Measurements from ENCODE around the gene SBK2.

Gene SBK2

GRCh38 chr19:55539090-55539984, 2.4 kb upstream of the SBK2 start:
- no peak overlapping the region for H3K4me3 ChIP-seq (ENCODE audit: low read depth in 1 of 2, low read length in 2 of 2)
- no peak for ATAC-seq (ENCODE audit: insufficient read depth, low read depth)
- no peak for DNase-seq
- no peaks in the 10 kb centered on the region for H4K20me1 ChIP-seq (ENCODE audit: insufficient read depth, low read length)
- no peak overlapping the region for H3K4me2 ChIP-seq (ENCODE audit: insufficient read depth, low read length)
- no peaks in the 10 kb centered on the region for H3K4me1 ChIP-seq (ENCODE audit: insufficient read depth, low read length)
- H3K36me3 ChIP-seq (ENCODE audit: insufficient read depth, low read length) = no peaks in the 10 kb centered on the region
- no peaks in the 10 kb centered on the region for H3K27me3 ChIP-seq (ENCODE audit: insufficient read depth, low read length, poor library complexity)
- no peak overlapping the region for H3K27ac ChIP-seq (ENCODE audit: low read length)
- H3K79me2 ChIP-seq (ENCODE audit: insufficient read depth, low read length) = no peaks in the 10 kb centered on the region
- no peak for TF ChIP-seq EZH2 (IDR thresholded peaks at IDR 0.05; ENCODE audit: borderline replicate concordance, low read depth, low read length, severe bottlenecking)
- TF ChIP-seq CTCF (IDR thresholded peaks at IDR 0.05; ENCODE audit: borderline replicate concordance, extremely low read depth, low read length, poor library complexity, severe bottlenecking) = no peak
- no peaks in the 10 kb centered on the region for H3K9me3 ChIP-seq (ENCODE audit: insufficient read depth, low read length, severe bottlenecking)
- H2AFZ ChIP-seq (ENCODE audit: low read depth, low read length) = no peak overlapping the region
- H3K9ac ChIP-seq (ENCODE audit: low read depth, low read length) = no peak overlapping the region

- Histone ChIP-seq H3K27me3 (ENCODE audit: insufficient read depth, low read length, poor library complexity) (no peaks in the 10 kb centered on the region), H3K4me3 (ENCODE audit: low read depth in 1 of 2, low read length in 2 of 2) (no peak overlapping the region), H2AFZ (ENCODE audit: low read depth, low read length) (no peak overlapping the region), H3K4me1 (ENCODE audit: insufficient read depth, low read length) (no peaks in the 10 kb centered on the region), H3K79me2 (ENCODE audit: insufficient read depth, low read length) (no peaks in the 10 kb centered on the region), H3K9me3 (ENCODE audit: insufficient read depth, low read length, severe bottlenecking) (no peaks in the 10 kb centered on the region), H3K9ac (ENCODE audit: low read depth, low read length) (no peak overlapping the region), H4K20me1 (ENCODE audit: insufficient read depth, low read length) (no peaks in the 10 kb centered on the region), H3K36me3 (ENCODE audit: insufficient read depth, low read length) (no peaks in the 10 kb centered on the region), H3K27ac (ENCODE audit: low read length) (no peak overlapping the region), H3K4me2 (ENCODE audit: insufficient read depth, low read length) (no peak overlapping the region)
- TF ChIP-seq CTCF (IDR thresholded peaks at IDR 0.05; ENCODE audit: borderline replicate concordance, extremely low read depth, low read length, poor library complexity, severe bottlenecking) = no peak
- ATAC-seq (ENCODE audit: insufficient read depth, low read depth) = no peak
- no peak for DNase-seq
These were observed 1.2 kb upstream of the SBK2 start for GRCh38 chr19:55538132-55538531.

GRCh38 chr19:55537741-55538111, 793 bp upstream of the SBK2 start:
- Histone ChIP-seq H4K20me1 (ENCODE audit: insufficient read depth, low read length) (no peaks in the 10 kb centered on the region), H3K79me2 (ENCODE audit: insufficient read depth, low read length) (no peaks in the 10 kb centered on the region), H3K4me2 (ENCODE audit: insufficient read depth, low read length) (no peak overlapping the region), H3K27ac (ENCODE audit: low read length) (no peak overlapping the region), H3K27me3 (ENCODE audit: insufficient read depth, low read length, poor library complexity) (no peaks in the 10 kb centered on the region), H3K9me3 (ENCODE audit: insufficient read depth, low read length, severe bottlenecking) (no peaks in the 10 kb centered on the region), H3K36me3 (ENCODE audit: insufficient read depth, low read length) (no peaks in the 10 kb centered on the region), H3K4me3 (ENCODE audit: low read depth in 1 of 2, low read length in 2 of 2) (no peak overlapping the region), H2AFZ (ENCODE audit: low read depth, low read length) (no peak overlapping the region), H3K4me1 (ENCODE audit: insufficient read depth, low read length) (no peaks in the 10 kb centered on the region), H3K9ac (ENCODE audit: low read depth, low read length) (no peak overlapping the region)
- DNase-seq = no peak
- no peak for TF ChIP-seq CTCF (IDR thresholded peaks at IDR 0.05; ENCODE audit: borderline replicate concordance, extremely low read depth, low read length, poor library complexity, severe bottlenecking)
- no peak for TF ChIP-seq EZH2 (IDR thresholded peaks at IDR 0.05; ENCODE audit: borderline replicate concordance, low read depth, low read length, severe bottlenecking)
- no peak for ATAC-seq (ENCODE audit: insufficient read depth, low read depth)
